HG03095 (cell line): ENCODE results near the gene MAP3K6.

ENCODE experiments used
- ATAC-seq: cut with Tn5 transposase; IDR thresholded peaks from one replicate; pipeline ENCODE4 v1.9.1; 2021; ENCODE audit warnings: moderate library complexity; ENCODE audit not compliant: unreplicated experiment

The MAP3K6 gene

GRCh38 chr1:27374362-27375086, 7.8 kb upstream of the MAP3K6 start, which contains the start of gene FCN3:
TSS of gene FCN3 (minus strand) at chr1:27374824. CDS start at chr1:27374818, 6 bp downstream.
- no peak for ATAC-seq

GRCh38 chr1:27372808-27373690, 6.3 kb upstream of the MAP3K6 start:
- no peak for ATAC-seq

GRCh38 chr1:27372022-27372807, 5.5 kb upstream of the MAP3K6 start:
- ATAC-seq = no peak

GRCh38 chr1:27368869-27369582, 2.3 kb upstream of the MAP3K6 start:
- no peak for ATAC-seq

GRCh38 chr1:27367160-27367650, 444 bp upstream of the MAP3K6 start:
- no peak for ATAC-seq

GRCh38 chr1:27366113-27366410, 699 bp downstream of the MAP3K6 start:
- no peak for ATAC-seq

- no peak for ATAC-seq
Measured at GRCh38 chr1:27365372-27366112, 1.2 kb downstream of the MAP3K6 start.

- no peak for ATAC-seq
Measured at GRCh38 chr1:27364696-27365371, 1.9 kb downstream of the MAP3K6 start.

GRCh38 chr1:27363766-27364695, 2.7 kb downstream of the MAP3K6 start:
- no peak for ATAC-seq

- no peak for ATAC-seq
Measured at GRCh38 chr1:27361553-27361952, 5.2 kb downstream of the MAP3K6 start.

GRCh38 chr1:27361044-27361402, 5.7 kb downstream of the MAP3K6 start:
- ATAC-seq = no peak

- no peak for ATAC-seq
Measured at GRCh38 chr1:27360159-27361043, 6.4 kb downstream of the MAP3K6 start.

- ATAC-seq = no peak
Measured at GRCh38 chr1:27359822-27360158, 7.0 kb downstream of the MAP3K6 start.

GRCh38 chr1:27358928-27359313, 7.8 kb downstream of the MAP3K6 start:
- ATAC-seq = no peak

GRCh38 chr1:27358038-27358927, 8.5 kb downstream of the MAP3K6 start:
- ATAC-seq = no peak

- peak; percentile 50 for ATAC-seq
Measured at GRCh38 chr1:27357281-27358037, 9.3 kb downstream of the MAP3K6 start.
